MM.1S (cell line): ENCODE data around the gene PHF8.
A peak's percentile ranks its signal among the peaks of the same experiment; 100 is the strongest.

Experiments used
- DNase-seq: peaks from one replicate; pipeline ENCODE4 v3.0.0-alpha.2; 2015
- H2AFZ ChIP-seq: fragments of 300-600 bp; sonication (generic); 2 replicates; pipeline ENCODE4 v1.6.0; 2016; ENCODE audit warnings: antibody characterized with exemption, low read length
- H3F3A ChIP-seq: fragments of 300-600 bp; sonication (generic); 2 replicates; pipeline ENCODE4 v1.6.1; 2016; ENCODE audit warnings: mild to moderate bottlenecking, antibody characterized with exemption, low read length, moderate library complexity, mixed read lengths; ENCODE audit not compliant: insufficient read depth
- H3K27ac ChIP-seq: fragments of 300-600 bp; sonication (generic); 2 replicates; pipeline ENCODE4 v1.5.1; 2016; ENCODE audit warnings: mild to moderate bottlenecking, low read length
- H3K27me3 ChIP-seq: fragments of 300-600 bp; sonication (generic); replicated peaks from 2 replicates; pipeline ENCODE4 v1.6.0; 2016; ENCODE audit warnings: low read length; ENCODE audit not compliant: insufficient read depth
- H3K36me3 ChIP-seq: fragments of 300-600 bp; sonication (generic); replicated peaks from 2 replicates; pipeline ENCODE4 v1.6.1; 2016; ENCODE audit warnings: mild to moderate bottlenecking, low read length, mixed read lengths; ENCODE audit not compliant: insufficient read depth
- H3K4me1 ChIP-seq: fragments of 300-600 bp; sonication (generic); 2 replicates; pipeline ENCODE4 v1.6.1; 2016; ENCODE audit warnings: low read length, mixed read lengths
- H3K4me2 ChIP-seq: fragments of 300-600 bp; sonication (generic); 2 replicates; pipeline ENCODE4 v1.6.0; 2016; ENCODE audit warnings: low read depth, low read length
- H3K4me3 ChIP-seq: fragments of 300-600 bp; sonication (generic); 2 replicates; pipeline ENCODE4 v1.5.1; 2016; ENCODE audit warnings: low read length, mixed read lengths
- H3K79me2 ChIP-seq: fragments of 300-600 bp; sonication (generic); 2 replicates; pipeline ENCODE4 v1.6.1; 2016; ENCODE audit warnings: mixed run types, low read length, mixed read lengths
- H3K9ac ChIP-seq: fragments of 300-600 bp; sonication (generic); 2 replicates; pipeline ENCODE4 v1.6.1; 2016; ENCODE audit warnings: low read length, mixed read lengths
- H3K9me2 ChIP-seq: fragments of 300-600 bp; sonication (generic); replicated peaks from 2 replicates; pipeline ENCODE4 v1.6.1; 2016; ENCODE audit warnings: mild to moderate bottlenecking, low read length, mixed read lengths; ENCODE audit not compliant: insufficient read depth
- H3K9me3 ChIP-seq: fragments of 300-600 bp; sonication (generic); replicated peaks from 2 replicates; pipeline ENCODE4 v1.6.1; 2016; ENCODE audit warnings: mild to moderate bottlenecking, low read length, mixed read lengths; ENCODE audit not compliant: insufficient read depth
- H4K20me1 ChIP-seq: fragments of 300-600 bp; sonication (generic); 2 replicates; pipeline ENCODE4 v1.6.1; 2016; ENCODE audit warnings: mild to moderate bottlenecking, low read length, moderate library complexity, mixed read lengths; ENCODE audit not compliant: insufficient read depth
- CTCF ChIP-seq: fragments of 300-600 bp; sonication (generic); IDR thresholded peaks from 2 replicates; pipeline ENCODE4 v1.5.1; 2016; ENCODE audit warnings: antibody characterized with exemption, low read length, mixed read lengths
- EZH2 ChIP-seq: fragments of 300-600 bp; sonication (generic); optimal IDR thresholded peaks from 2 replicates; pipeline ENCODE3; 2017; ENCODE audit warnings: low read depth, mild to moderate bottlenecking, antibody characterized with exemption, low read length, mixed read lengths
- EZH2phosphoT487 ChIP-seq: fragments of 300-600 bp; sonication (generic); IDR thresholded peaks from 2 replicates; pipeline ENCODE4 v1.6.1; 2018; ENCODE audit warnings: antibody characterized with exemption, low read length

Gene PHF8

GRCh38 chrX:54049801-54050200 is 5.5 kb upstream of the PHF8 start:
- H2AFZ ChIP-seq, result no peak overlapping the region
- no peaks in the 10 kb centered on the region for H3K27me3 ChIP-seq

GRCh38 chrX:54048412-54048811 is 4.1 kb upstream of the PHF8 start:
- no peak for DNase-seq
- TF ChIP-seq EZH2 (no peak), CTCF (no peak), EZH2phosphoT487 (no peak)
- H3F3A ChIP-seq, result peaks cover 9% of the 10 kb centered on the region
- peaks cover 5% of the 10 kb centered on the region; the same call in 1 of the 2 replicates for H3K4me1 ChIP-seq
- peaks cover 6% of the 10 kb centered on the region for H3K79me2 ChIP-seq
- no peaks in the 10 kb centered on the region for H3K36me3 ChIP-seq
- no peaks in the 10 kb centered on the region for H4K20me1 ChIP-seq
- H3K9me2 ChIP-seq, result no peaks in the 10 kb centered on the region
- no peak overlapping the region for H3K4me2 ChIP-seq
- no peak overlapping the region for H3K9ac ChIP-seq
- no peak overlapping the region for H2AFZ ChIP-seq
- H3K9me3 ChIP-seq, result no peaks in the 10 kb centered on the region
- no peak overlapping the region for H3K27ac ChIP-seq
- no peaks in the 10 kb centered on the region for H3K27me3 ChIP-seq
- H3K4me3 ChIP-seq, result no peak overlapping the region

More at GRCh38 chrX:54049801-54050200, 5.5 kb upstream of the PHF8 start:
- Histone ChIP-seq H3K27ac (no peak overlapping the region), H3K4me3 (no peak overlapping the region), H3K9ac (no peak overlapping the region), H3K79me2 (no peaks in the 10 kb centered on the region), H3K4me1 (peaks cover 5% of the 10 kb centered on the region; the same call in 1 of the 2 replicates), H3K4me2 (no peak overlapping the region), H3F3A (peaks cover 6% of the 10 kb centered on the region), H3K9me3 (no peaks in the 10 kb centered on the region), H3K36me3 (no peaks in the 10 kb centered on the region), H4K20me1 (no peaks in the 10 kb centered on the region), H3K9me2 (no peaks in the 10 kb centered on the region)
- DNase-seq, result no peak
- TF ChIP-seq CTCF, result no peak
- TF ChIP-seq EZH2phosphoT487, result no peak
- no peak for TF ChIP-seq EZH2

- Histone ChIP-seq H3K27ac (peak overlapping the region; percentile 91; the same call in 1 of the 2 replicates), H2AFZ (peak overlapping the region; percentile 81), H3K9ac (no peak overlapping the region), H3K27me3 (no peaks in the 10 kb centered on the region), H3K79me2 (peaks cover 11% of the 10 kb centered on the region), H3K36me3 (no peaks in the 10 kb centered on the region), H3K9me2 (no peaks in the 10 kb centered on the region), H3K4me1 (peaks cover 5% of the 10 kb centered on the region; the same call in 1 of the 2 replicates), H3K4me2 (peak overlapping the region; percentile 66; the same call in 1 of the 2 replicates), H3F3A (peaks cover 9% of the 10 kb centered on the region), H3K4me3 (peak overlapping the region; percentile 79; the same call in 1 of the 2 replicates), H3K9me3 (no peaks in the 10 kb centered on the region), H4K20me1 (no peaks in the 10 kb centered on the region)
- TF ChIP-seq CTCF, result no peak
- TF ChIP-seq EZH2, result no peak
- TF ChIP-seq EZH2phosphoT487, result no peak
- no peak for DNase-seq
Measured at GRCh38 chrX:54045563-54046228, 1.4 kb upstream of the PHF8 start.
